Caco-2 (cell line): ENCODE results near the gene KRT5. TPM values are rescaled to one million over a fixed set of nuclear protein-coding genes. Genes with fewer than 3 reads are reported as not detected.
A peak's percentile ranks its signal among the peaks of the same experiment; 100 is the strongest.

Experiments
- BruUV-seq: library from RNA; stranded (reverse); fragments of 400-500 nt; replicated peaks from 2 replicates; lab custom pipeline; 2021; lab: Mats Ljungman, UMichigan
- CTCF ChIA-PET: fragments of 300-600 bp; sonication (Branson Sonifier 250); formaldehyde crosslinking; loops from one replicate; lab custom pipeline; 2022; ENCODE audit warnings: antibody characterized with exemption; lab: Charles Lee
- POLR2A ChIA-PET: fragments of 300-600 bp; sonication (Branson Sonifier 250); formaldehyde crosslinking; loops from one replicate; lab custom pipeline; 2022; ENCODE audit warnings: antibody characterized with exemption; lab: Charles Lee
- DNase-seq, 2 experiments: peaks; one replicate each; pipeline versions ENCODE4 v3.0.0 to v3.0.0-alpha.2; 2020 to 2022
- H3K27me3 ChIP-seq: replicated peaks from 2 replicates; pipeline ENCODE4 v1.6.0; 2011; ENCODE audit warnings: low read length; ENCODE audit not compliant: control insufficient read depth, insufficient read depth
- H3K36me3 ChIP-seq: 2 replicates; pipeline ENCODE4 v1.5.1; 2011; ENCODE audit warnings: low read length; ENCODE audit not compliant: control insufficient read depth, insufficient read depth
- H3K4me1 ChIP-seq: fragments of 250-450 bp; sonication (Bioruptor Pico); 2 replicates; pipeline ENCODE4 v1.5.1; 2020; ENCODE audit warnings: mild to moderate bottlenecking
- H3K4me3 ChIP-seq: 2 replicates; pipeline ENCODE4 v1.5.1; 2011; ENCODE audit warnings: low read depth, mild to moderate bottlenecking, control low read depth, low read length
- H3K9me3 ChIP-seq: fragments of 250-450 bp; sonication (Bioruptor Pico); 2 replicates; pipeline ENCODE4 v1.5.1; 2020; ENCODE audit warnings: mild to moderate bottlenecking, moderate library complexity
- H3K27ac Mint-ChIP-seq: one replicate; pipeline ENCODE4 v1.8.0; 2022; ENCODE audit warnings: mixed read lengths; ENCODE audit not compliant: unreplicated experiment
- H3K27me3 Mint-ChIP-seq: one replicate; pipeline ENCODE4 v1.8.0; 2022; ENCODE audit warnings: mixed read lengths; ENCODE audit not compliant: insufficient read depth, unreplicated experiment
- H3K36me3 Mint-ChIP-seq: one replicate; pipeline ENCODE4 v1.8.0; 2022; ENCODE audit warnings: mild to moderate bottlenecking, mixed read lengths; ENCODE audit not compliant: insufficient read depth, unreplicated experiment
- H3K4me1 Mint-ChIP-seq: one replicate; pipeline ENCODE4 v1.8.0; 2022; ENCODE audit warnings: low read depth, mixed read lengths; ENCODE audit not compliant: unreplicated experiment
- H3K4me3 Mint-ChIP-seq: one replicate; pipeline ENCODE4 v1.8.0; 2022; ENCODE audit warnings: mild to moderate bottlenecking, moderate library complexity, mixed read lengths; ENCODE audit not compliant: unreplicated experiment
- H3K9me3 Mint-ChIP-seq: one replicate; pipeline ENCODE4 v1.8.0; 2022; ENCODE audit warnings: mixed read lengths; ENCODE audit not compliant: unreplicated experiment
- CTCF ChIP-seq, 2 experiments: fragments of 200-600 bp in 1 of 2; IDR thresholded peaks; 1 replicate in 1 of 2; 2 replicates in 1 of 2; pipeline versions ENCODE4 v1.5.1 to v1.8.0; 2011 to 2022; ENCODE audit warnings: antibody characterized with exemption in 1 of 2, control low read depth in 1 of 2, inconsistent platforms in 1 of 2, low read depth in 1 of 2, low read length in 1 of 2, mild to moderate bottlenecking in 1 of 2, moderate library complexity in 1 of 2; ENCODE audit not compliant: insufficient read depth in 1 of 2, severe bottlenecking in 1 of 2, unreplicated experiment in 1 of 2
- intact Hi-C: fragments of 100-400 bp; cut with micrococcal nuclease; formaldehyde crosslinking; loops from one replicate; pipeline ENCODE4 v1.10.0; 2022; ENCODE audit not compliant: unreplicated experiment
- total RNA-seq: library from RNA; stranded (reverse); gene quantifications from 2 replicates; pipeline ENCODE4 v1.2.3, GENCODE V29; 2022

KRT5 gene
- total RNA-seq, 1 experiment from 2014 or later = 0.50 TPM

- H3K27ac Mint-ChIP-seq = no peak overlapping the region
- intact Hi-C loops = no loop called here
- H3K4me1 Mint-ChIP-seq = peaks cover 7% of the 10 kb centered on the region
- no peaks in the 10 kb centered on the region for H3K36me3 ChIP-seq
- H3K9me3 Mint-ChIP-seq = peaks cover 4% of the 10 kb centered on the region
- no peaks in the 10 kb centered on the region for H3K9me3 ChIP-seq
- ChIA-PET POLR2A (no interaction called here), CTCF (interaction anchor here (1.1 kb wide), 1 partner anchor 100 kb away, joined by 4 read pairs; no protein-coding TSS in a partner anchor)
- H3K4me3 ChIP-seq = no peak overlapping the region
- H3K27me3 ChIP-seq = no peaks in the 10 kb centered on the region
- BruUV-seq = no TSS peak
- TF ChIP-seq CTCF (IDR thresholded peaks at IDR 0.05; ENCODE audit: insufficient read depth in 1 of 2, low read depth in 1 of 2, low read length in 1 of 2, severe bottlenecking in 1 of 2, unreplicated experiment in 1 of 2) = no peak
- peaks cover 18% of the 10 kb centered on the region for H3K4me1 ChIP-seq
- no peaks in the 10 kb centered on the region for H3K36me3 Mint-ChIP-seq
- H3K4me3 Mint-ChIP-seq = no peak overlapping the region
- H3K27me3 Mint-ChIP-seq = peaks cover 11% of the 10 kb centered on the region
- no peak for DNase-seq
Observed at GRCh38 chr12:52496054-52496453, 24.1 kb downstream of the KRT5 start.

GRCh38 chr12:52495389-52495788 is 24.8 kb downstream of the KRT5 start:
- intact Hi-C loops = no loop called here
- Mint-ChIP-seq H3K9me3 (no peaks in the 10 kb centered on the region), H3K4me1 (peaks cover 7% of the 10 kb centered on the region), H3K27me3 (peaks cover 14% of the 10 kb centered on the region), H3K36me3 (no peaks in the 10 kb centered on the region), H3K27ac (no peak overlapping the region), H3K4me3 (no peak overlapping the region)
- Histone ChIP-seq H3K36me3 (no peaks in the 10 kb centered on the region), H3K4me3 (no peak overlapping the region), H3K4me1 (peaks cover 18% of the 10 kb centered on the region), H3K27me3 (no peaks in the 10 kb centered on the region), H3K9me3 (no peaks in the 10 kb centered on the region)
- DNase-seq = peak in 1 of 2 experiments; percentile 17
- POLR2A ChIA-PET = no interaction called here
- BruUV-seq = no TSS peak
- TF ChIP-seq CTCF (IDR thresholded peaks at IDR 0.05; ENCODE audit: insufficient read depth in 1 of 2, low read depth in 1 of 2, low read length in 1 of 2, severe bottlenecking in 1 of 2, unreplicated experiment in 1 of 2) = no peak
- CTCF ChIA-PET = interaction anchor here (0.6 to 1.1 kb wide), 3 partner anchors 26 to 152 kb away, joined by 3 to 4 read pairs (median 3); no protein-coding TSS in a partner anchor

GRCh38 chr12:52494518-52494917 is 25.7 kb downstream of the KRT5 start:
- H3K27me3 ChIP-seq = no peaks in the 10 kb centered on the region
- ChIA-PET CTCF (interaction anchor here (1.1 kb wide), 1 partner anchor 26 kb away, joined by 3 read pairs; no protein-coding TSS in a partner anchor), POLR2A (no interaction called here)
- intact Hi-C loops = no loop called here
- H3K36me3 ChIP-seq = no peaks in the 10 kb centered on the region
- no peaks in the 10 kb centered on the region for H3K9me3 ChIP-seq
- no peak for TF ChIP-seq CTCF (IDR thresholded peaks at IDR 0.05; ENCODE audit: insufficient read depth in 1 of 2, low read depth in 1 of 2, low read length in 1 of 2, severe bottlenecking in 1 of 2, unreplicated experiment in 1 of 2)
- H3K4me1 ChIP-seq = peaks cover 18% of the 10 kb centered on the region
- DNase-seq = no peak
- no peak overlapping the region for H3K27ac Mint-ChIP-seq
- no peak overlapping the region for H3K4me3 ChIP-seq
- peaks cover 7% of the 10 kb centered on the region for H3K4me1 Mint-ChIP-seq
- peaks cover 14% of the 10 kb centered on the region for H3K27me3 Mint-ChIP-seq
- H3K9me3 Mint-ChIP-seq = no peaks in the 10 kb centered on the region
- BruUV-seq = no TSS peak
- no peak overlapping the region for H3K4me3 Mint-ChIP-seq
- H3K36me3 Mint-ChIP-seq = no peaks in the 10 kb centered on the region
